ENCODE results near the gene SLIT1. TPM values are rescaled to one million over a fixed set of nuclear protein-coding genes. Genes with fewer than 3 reads are reported as not detected.
A peak's percentile ranks its signal among the peaks of the same experiment; 100 is the strongest.

Gene SLIT1
- total RNA-seq, 1 donor from 2014 or later: 10.6 TPM

DNA sequence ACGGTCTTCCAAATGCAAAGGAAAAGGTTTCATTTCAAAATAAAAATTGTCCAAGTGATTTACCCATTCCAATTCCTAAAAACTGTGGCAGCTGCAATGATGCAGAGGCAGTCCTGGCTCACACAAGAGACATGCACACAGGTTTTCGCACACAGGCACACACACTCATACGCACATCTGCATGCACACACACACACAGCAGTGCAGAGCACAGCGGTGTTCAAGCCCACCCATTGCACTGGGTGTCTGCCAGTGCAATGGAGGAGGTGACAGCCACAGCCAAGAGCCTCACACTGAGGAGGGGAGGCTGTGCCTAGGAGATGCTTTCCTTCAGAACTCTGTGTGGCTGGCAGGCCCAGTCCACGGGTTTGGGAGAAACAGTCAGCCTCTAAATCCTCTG is 123.7 kb downstream of the SLIT1 start:
- peaks cover 3% of the 10 kb centered on the region for H3K27me3 Mint-ChIP-seq (ENCODE audit: low read depth)
- H3K4me3 Mint-ChIP-seq: no peak overlapping the region
- H3K27ac Mint-ChIP-seq (ENCODE audit: unreplicated experiment): peak overlapping the region; percentile 67
- DNase-seq (ENCODE audit: low read depth, low spot score): no peak
- H3K36me3 Mint-ChIP-seq (ENCODE audit: low read depth): no peaks in the 10 kb centered on the region
- no peaks in the 10 kb centered on the region for H3K9me3 Mint-ChIP-seq
- no peaks in the 10 kb centered on the region for H3K4me1 Mint-ChIP-seq
- no peak for TF ChIP-seq CTCF (conservative IDR thresholded peaks at IDR 0.05)

GRCh38 chr10:97061423-97061822 is 124.3 kb downstream of the SLIT1 start:
- Mint-ChIP-seq H3K9me3 (no peaks in the 10 kb centered on the region), H3K27me3 (ENCODE audit: low read depth) (peaks cover 3% of the 10 kb centered on the region), H3K27ac (ENCODE audit: unreplicated experiment) (no peak overlapping the region), H3K4me3 (no peak overlapping the region), H3K36me3 (ENCODE audit: low read depth) (no peaks in the 10 kb centered on the region), H3K4me1 (no peaks in the 10 kb centered on the region)
- TF ChIP-seq CTCF (conservative IDR thresholded peaks at IDR 0.05): no peak
- no peak for DNase-seq (ENCODE audit: low read depth, low spot score)

GRCh38 chr10:97060441-97061084 is 125.2 kb downstream of the SLIT1 start:
- no peak overlapping the region for H3K4me3 Mint-ChIP-seq
- H3K4me1 Mint-ChIP-seq: no peaks in the 10 kb centered on the region
- no peak for DNase-seq (ENCODE audit: low read depth, low spot score)
- H3K27me3 Mint-ChIP-seq (ENCODE audit: low read depth): peaks cover 3% of the 10 kb centered on the region
- no peak for TF ChIP-seq CTCF (conservative IDR thresholded peaks at IDR 0.05)
- no peak overlapping the region for H3K27ac Mint-ChIP-seq (ENCODE audit: unreplicated experiment)
- no peaks in the 10 kb centered on the region for H3K36me3 Mint-ChIP-seq (ENCODE audit: low read depth)
- no peaks in the 10 kb centered on the region for H3K9me3 Mint-ChIP-seq

GRCh38 chr10:97059872-97060205 is 125.9 kb downstream of the SLIT1 start:
- Mint-ChIP-seq H3K9me3 (no peaks in the 10 kb centered on the region), H3K4me3 (no peak overlapping the region), H3K4me1 (no peaks in the 10 kb centered on the region), H3K27me3 (ENCODE audit: low read depth) (peaks cover 3% of the 10 kb centered on the region), H3K27ac (ENCODE audit: unreplicated experiment) (no peak overlapping the region), H3K36me3 (ENCODE audit: low read depth) (no peaks in the 10 kb centered on the region)
- no peak for TF ChIP-seq CTCF (conservative IDR thresholded peaks at IDR 0.05)
- no peak for DNase-seq (ENCODE audit: low read depth, low spot score)

DNA sequence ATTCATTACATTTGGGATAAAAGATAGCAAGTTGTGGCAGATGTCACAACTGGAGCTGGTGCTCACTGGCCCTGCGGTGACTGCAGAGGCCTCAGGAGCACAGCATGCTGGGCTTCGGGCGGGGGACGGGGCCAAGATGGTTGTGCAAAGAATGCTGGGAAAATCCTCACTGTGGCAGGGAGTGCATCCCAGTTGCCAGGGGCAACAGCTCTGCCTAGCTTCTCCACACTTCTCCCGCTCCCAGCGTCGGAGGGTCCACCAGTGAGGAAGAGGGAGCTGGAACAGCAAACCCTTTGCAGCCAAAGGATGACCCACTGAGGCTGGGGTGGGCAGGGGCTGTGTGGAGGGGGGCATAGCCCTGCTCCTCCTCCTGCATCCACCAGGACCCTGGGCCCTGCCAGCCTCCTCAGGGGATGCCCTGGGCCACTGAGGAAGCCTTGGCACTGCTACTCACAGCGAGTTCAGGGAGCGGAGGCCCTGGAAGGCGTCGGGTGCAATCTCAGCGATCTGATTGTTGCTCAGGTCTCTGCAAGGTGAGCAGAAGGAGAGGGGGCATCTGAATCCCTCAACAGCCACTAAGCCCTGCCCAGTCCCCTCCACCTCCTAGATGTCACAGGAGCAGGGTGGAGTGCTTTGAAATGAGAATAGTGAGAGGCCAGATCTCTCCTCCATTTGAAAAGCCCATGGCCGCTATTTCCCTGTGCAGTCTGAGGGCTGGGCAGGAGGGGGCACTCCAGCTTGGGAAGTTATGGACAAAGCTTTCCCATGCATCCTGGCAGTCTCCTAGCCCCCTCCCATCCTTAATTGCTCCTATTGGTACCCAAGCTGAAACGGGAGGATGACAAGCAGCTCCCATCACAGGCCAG is 126.5 kb downstream of the SLIT1 start:
- DNase-seq (ENCODE audit: low read depth, low spot score): no peak
- peaks cover under 1% of the 10 kb centered on the region for H3K36me3 Mint-ChIP-seq (ENCODE audit: low read depth)
- H3K27me3 Mint-ChIP-seq (ENCODE audit: low read depth): peaks cover 2% of the 10 kb centered on the region
- H3K4me1 Mint-ChIP-seq: no peaks in the 10 kb centered on the region
- H3K27ac Mint-ChIP-seq (ENCODE audit: unreplicated experiment): peak overlapping the region; percentile 27
- H3K9me3 Mint-ChIP-seq: peaks cover 3% of the 10 kb centered on the region
- TF ChIP-seq CTCF (conservative IDR thresholded peaks at IDR 0.05): no peak
- H3K4me3 Mint-ChIP-seq: no peak overlapping the region

All from neural crest cell (in vitro differentiated cells).